ENCODE results near the gene PRDX4. TPM values are rescaled to one million over a fixed set of nuclear protein-coding genes. Genes with fewer than 3 reads are reported as not detected.

Gene PRDX4
- total and polyA plus RNA-seq, 2 donors from 2014 or later: 58.3 to 77.7 TPM

GRCh38 chrX:23662187-23662586 is 5.1 kb upstream of the PRDX4 start:
- TF ChIP-seq CTCF (IDR thresholded peaks at IDR 0.05; ENCODE audit: borderline replicate concordance, extremely low read depth, insufficient read depth): no peak
- Histone ChIP-seq H3K4me3 (ENCODE audit: low read length in 3 of 3) (no peak overlapping the region), H3K4me1 (ENCODE audit: control insufficient read depth in 2 of 3, insufficient read depth in 2 of 3, low read depth in 1 of 3, low read length in 3 of 3) (no peaks in the 10 kb centered on the region), H3K9ac (ENCODE audit: low read length in 3 of 3) (no peak overlapping the region), H3K27me3 (ENCODE audit: control insufficient read depth, insufficient read depth, low read length) (no peaks in the 10 kb centered on the region), H3K27ac (ENCODE audit: low read depth in 2 of 2, low read length in 2 of 2) (no peak overlapping the region), H3K36me3 (ENCODE audit: control insufficient read depth in 2 of 3, insufficient read depth in 3 of 3, low read length in 3 of 3) (no peaks in the 10 kb centered on the region), H3K9me3 (ENCODE audit: control insufficient read depth in 2 of 3, insufficient read depth in 1 of 3, low read length in 3 of 3) (no peaks in the 10 kb centered on the region)
- no peak for DNase-seq
- intact Hi-C loops (cut with DNase I): no loop called here
- no peak for FAIRE-seq

- intact Hi-C loops (cut with DNase I): no loop called here
- Histone ChIP-seq H3K4me1 (ENCODE audit: control insufficient read depth in 2 of 3, insufficient read depth in 2 of 3, low read depth in 1 of 3, low read length in 3 of 3) (no peaks in the 10 kb centered on the region), H3K27me3 (ENCODE audit: control insufficient read depth, insufficient read depth, low read length) (no peaks in the 10 kb centered on the region), H3K27ac (ENCODE audit: low read depth in 2 of 2, low read length in 2 of 2) (no peak overlapping the region), H3K4me3 (ENCODE audit: low read length in 3 of 3) (no peak overlapping the region), H3K9ac (ENCODE audit: low read length in 3 of 3) (no peak overlapping the region), H3K9me3 (ENCODE audit: control insufficient read depth in 2 of 3, insufficient read depth in 1 of 3, low read length in 3 of 3) (no peaks in the 10 kb centered on the region), H3K36me3 (ENCODE audit: control insufficient read depth in 2 of 3, insufficient read depth in 3 of 3, low read length in 3 of 3) (no peaks in the 10 kb centered on the region)
- no peak for TF ChIP-seq CTCF (IDR thresholded peaks at IDR 0.05; ENCODE audit: borderline replicate concordance, extremely low read depth, insufficient read depth)
- DNase-seq (no peak), FAIRE-seq (no peak)
Measured at GRCh38 chrX:23662853-23663252, 4.4 kb upstream of the PRDX4 start.

GRCh38 chrX:23664496-23664895 is 2.8 kb upstream of the PRDX4 start:
- TF ChIP-seq CTCF (IDR thresholded peaks at IDR 0.05; ENCODE audit: borderline replicate concordance, extremely low read depth, insufficient read depth): no peak
- Histone ChIP-seq H3K27ac (ENCODE audit: low read depth in 2 of 2, low read length in 2 of 2) (no peak overlapping the region), H3K27me3 (ENCODE audit: control insufficient read depth, insufficient read depth, low read length) (no peaks in the 10 kb centered on the region), H3K4me3 (ENCODE audit: low read length in 3 of 3) (no peak overlapping the region), H3K4me1 (ENCODE audit: control insufficient read depth in 2 of 3, insufficient read depth in 2 of 3, low read depth in 1 of 3, low read length in 3 of 3) (peaks cover 0 to 3% (median 0%) of the 10 kb centered on the region in 3 donors), H3K36me3 (ENCODE audit: control insufficient read depth in 2 of 3, insufficient read depth in 3 of 3, low read length in 3 of 3) (no peaks in the 10 kb centered on the region), H3K9me3 (ENCODE audit: control insufficient read depth in 2 of 3, insufficient read depth in 1 of 3, low read length in 3 of 3) (no peaks in the 10 kb centered on the region), H3K9ac (ENCODE audit: low read length in 3 of 3) (no peak overlapping the region)
- intact Hi-C loops (cut with DNase I): no loop called here
- DNase-seq (no peak), FAIRE-seq (no peak)

- Histone ChIP-seq H3K36me3 (ENCODE audit: control insufficient read depth in 2 of 3, insufficient read depth in 3 of 3, low read length in 3 of 3) (no peaks in the 10 kb centered on the region), H3K9me3 (ENCODE audit: control insufficient read depth in 2 of 3, insufficient read depth in 1 of 3, low read length in 3 of 3) (no peaks in the 10 kb centered on the region), H3K9ac (ENCODE audit: low read length in 3 of 3) (no peak overlapping the region), H3K4me3 (ENCODE audit: low read length in 3 of 3) (no peak overlapping the region), H3K4me1 (ENCODE audit: control insufficient read depth in 2 of 3, insufficient read depth in 2 of 3, low read depth in 1 of 3, low read length in 3 of 3) (peaks cover 0 to 3% (median 0%) of the 10 kb centered on the region in 3 donors), H3K27me3 (ENCODE audit: control insufficient read depth, insufficient read depth, low read length) (no peaks in the 10 kb centered on the region), H3K27ac (ENCODE audit: low read depth in 2 of 2, low read length in 2 of 2) (no peak overlapping the region)
- no peak for TF ChIP-seq CTCF (IDR thresholded peaks at IDR 0.05; ENCODE audit: borderline replicate concordance, extremely low read depth, insufficient read depth)
- DNase-seq (peak in 1 of 5 donors; percentile 39), FAIRE-seq (no peak)
- intact Hi-C loops (cut with DNase I): no loop called here
Measured at GRCh38 chrX:23666282-23666681, 1.0 kb upstream of the PRDX4 start.
